H1 (cell line): ENCODE results near the gene CD47. TPM values are rescaled to one million over a fixed set of nuclear protein-coding genes. Genes with fewer than 3 reads are reported as not detected.

Source experiments
- CTCF ChIA-PET: fragments of 300-600 bp; sonication (Branson Sonifier 250); formaldehyde crosslinking; loops from one replicate; lab custom pipeline; 2021; ENCODE audit not compliant: partially characterized antibody; lab: Charles Lee
- POLR2A ChIA-PET: fragments of 300-600 bp; sonication (Branson Sonifier 250); formaldehyde crosslinking; loops from one replicate; lab custom pipeline; 2021; ENCODE audit warnings: inconsistent platforms; ENCODE audit not compliant: partially characterized antibody; lab: Charles Lee
- DNase-seq, 2 experiments: peaks; one replicate each; pipeline versions ENCODE4 v3.0.0 to v3.0.0-alpha.2; 2010 to 2022; ENCODE audit warnings: low spot score in 2 of 2, low read depth in 1 of 2, mixed read lengths in 1 of 2
- FAIRE-seq: peaks from 2 replicates; lab custom pipeline; 2011; peaks lifted over from hg19 to GRCh38; lab: Jason Lieb, UNC
- H2AFZ ChIP-seq: 2 replicates; pipeline ENCODE4 v1.8.1; 2012; ENCODE audit warnings: low read length, inconsistent platforms
- H2AK5ac ChIP-seq: 2 replicates; pipeline ENCODE4 v1.6.1; 2013; ENCODE audit warnings: low read depth, low read length
- H2BK120ac ChIP-seq: replicated peaks from 2 replicates; pipeline ENCODE3; 2013; ENCODE audit warnings: low read depth, low read length, inconsistent platforms
- H2BK12ac ChIP-seq: 2 replicates; pipeline ENCODE4 v1.6.1; 2013; ENCODE audit warnings: low read depth, low read length
- H2BK15ac ChIP-seq: 2 replicates; pipeline ENCODE4 v1.6.1; 2013; ENCODE audit warnings: low read length
- H2BK20ac ChIP-seq: 2 replicates; pipeline ENCODE4 v1.6.1; 2013; ENCODE audit warnings: low read length
- H2BK5ac ChIP-seq: 2 replicates; pipeline ENCODE4 v1.6.1; 2013; ENCODE audit warnings: low read depth, low read length
- H3K14ac ChIP-seq: 2 replicates; pipeline ENCODE4 v1.6.1; 2013; ENCODE audit warnings: inconsistent platforms; ENCODE audit not compliant: insufficient read length
- H3K18ac ChIP-seq: 2 replicates; pipeline ENCODE4 v1.6.1; 2013; ENCODE audit warnings: low read length; ENCODE audit errors: extremely low read depth
- H3K23ac ChIP-seq: 2 replicates; pipeline ENCODE4 v1.6.1; 2013; ENCODE audit warnings: inconsistent platforms; ENCODE audit not compliant: insufficient read length
- H3K23me2 ChIP-seq: 2 replicates; pipeline ENCODE4 v1.6.1; 2013; ENCODE audit warnings: low read depth, low read length
- H3K27ac ChIP-seq: 2 replicates; pipeline ENCODE4 v1.6.1; 2011; ENCODE audit warnings: low read depth, low read length, inconsistent platforms
- H3K27me3 ChIP-seq, 4 experiments: replicated peaks in 1 of 4; 1 replicate in 1 of 4; 2 replicates in 3 of 4; pipeline versions ENCODE4 v1.6.1 to v1.8.1; 2011 to 2013; ENCODE audit warnings: low read length in 3 of 4, mild to moderate bottlenecking in 3 of 4, inconsistent platforms in 2 of 4, mixed read lengths in 2 of 4, moderate library complexity in 1 of 4; ENCODE audit not compliant: control insufficient read depth in 3 of 4, insufficient read depth in 3 of 4; ENCODE audit errors: extremely low read depth in 1 of 4
- H3K36me3 ChIP-seq, 4 experiments: 2 replicates each; pipeline versions ENCODE4 v1.6.1 to v1.8.1; 2011 to 2013; ENCODE audit warnings: mild to moderate bottlenecking in 4 of 4, low read length in 3 of 4, moderate library complexity in 2 of 4, control low read depth in 1 of 4, inconsistent platforms in 1 of 4; ENCODE audit not compliant: insufficient read depth in 4 of 4, control insufficient read depth in 2 of 4
- H3K4ac ChIP-seq: replicated peaks from 2 replicates; pipeline ENCODE3; 2013; ENCODE audit warnings: low read length, low read depth, mixed read lengths, inconsistent platforms; ENCODE audit not compliant: insufficient read length
- H3K4me1 ChIP-seq, 4 experiments: replicated peaks in 1 of 4; 1 replicate in 1 of 4; 2 replicates in 3 of 4; pipeline versions ENCODE4 v1.6.1 to v1.8.1; 2011 to 2013; ENCODE audit warnings: low read length in 3 of 4, inconsistent platforms in 2 of 4, mixed read lengths in 1 of 4; ENCODE audit not compliant: insufficient read depth in 4 of 4, control insufficient read depth in 3 of 4
- H3K4me2 ChIP-seq, 2 experiments: 2 replicates each; pipeline versions ENCODE4 v1.6.1 to v1.8.1; 2011 to 2013; ENCODE audit warnings: low read depth in 2 of 2, low read length in 2 of 2, control low read depth in 1 of 2, inconsistent platforms in 1 of 2, mild to moderate bottlenecking in 1 of 2; ENCODE audit not compliant: insufficient read depth in 1 of 2
- H3K4me3 ChIP-seq, 4 experiments: fragments of 200-600, 300-600 bp in 1 of 4; sonication (generic), shearing (Covaris generic), sonication (Bioruptor Twin) in 1 of 4; 2 replicates each; pipeline versions ENCODE4 v1.5.1 to v1.8.1; 2011 to 2016; ENCODE audit warnings: low read length in 4 of 4, low read depth in 3 of 4, control low read depth in 2 of 4, inconsistent platforms in 2 of 4, mild to moderate bottlenecking in 2 of 4, mixed read lengths in 1 of 4, moderate library complexity in 1 of 4; ENCODE audit not compliant: insufficient read depth in 2 of 4; ENCODE audit errors: extremely low read depth in 1 of 4
- H3K56ac ChIP-seq: replicated peaks from 2 replicates; pipeline ENCODE3; 2013; ENCODE audit warnings: low read depth, mild to moderate bottlenecking, mixed read lengths, low read length, inconsistent platforms; ENCODE audit not compliant: insufficient read length
- H3K79me1 ChIP-seq: 2 replicates; pipeline ENCODE4 v1.6.1; 2013; ENCODE audit warnings: low read depth, low read length, control low read depth
- H3K79me2 ChIP-seq, 2 experiments: 2 replicates each; pipeline versions ENCODE4 v1.6.1 to v1.8.1; 2012 to 2013; ENCODE audit warnings: low read length in 2 of 2, mild to moderate bottlenecking in 2 of 2, inconsistent platforms in 1 of 2; ENCODE audit not compliant: insufficient read depth in 2 of 2, control insufficient read depth in 1 of 2
- H3K9ac ChIP-seq, 4 experiments: replicated peaks in 1 of 4; 1 replicate in 1 of 4; 2 replicates in 3 of 4; pipeline versions ENCODE4 v1.6.1 to v1.8.1; 2011 to 2013; ENCODE audit warnings: low read depth in 3 of 4, low read length in 3 of 4, control low read depth in 2 of 4, mild to moderate bottlenecking in 2 of 4, moderate library complexity in 2 of 4, inconsistent platforms in 1 of 4; ENCODE audit errors: extremely low read depth in 1 of 4
- H3K9me3 ChIP-seq, 2 experiments: 2 replicates each; pipeline versions ENCODE4 v1.6.1 to v1.8.1; 2012 to 2013; ENCODE audit warnings: mild to moderate bottlenecking in 2 of 2, moderate library complexity in 2 of 2, control low read depth in 1 of 2, inconsistent platforms in 1 of 2, low read depth in 1 of 2, low read length in 1 of 2, mixed read lengths in 1 of 2; ENCODE audit not compliant: insufficient read depth in 2 of 2
- H4K20me1 ChIP-seq, 2 experiments: replicated peaks in 1 of 2; 2 replicates each; pipeline versions ENCODE3 to v1.8.1; 2011 to 2013; ENCODE audit warnings: inconsistent platforms in 2 of 2, low read length in 2 of 2, mild to moderate bottlenecking in 1 of 2; ENCODE audit not compliant: insufficient read depth in 2 of 2, control insufficient read depth in 1 of 2
- H4K5ac ChIP-seq: 2 replicates; pipeline ENCODE4 v1.6.1; 2013; ENCODE audit warnings: low read length, low read depth, mixed read lengths, inconsistent platforms; ENCODE audit not compliant: insufficient read length
- H4K8ac ChIP-seq: 2 replicates; pipeline ENCODE4 v1.8.0; 2013; ENCODE audit warnings: mild to moderate bottlenecking, moderate library complexity, low read length, inconsistent platforms; ENCODE audit not compliant: insufficient read depth; ENCODE audit errors: extremely low read depth
- H4K91ac ChIP-seq: replicated peaks from 2 replicates; pipeline ENCODE3; 2013; ENCODE audit warnings: low read length, mixed read lengths, inconsistent platforms; ENCODE audit not compliant: insufficient read length
- EGR1 ChIP-seq: IDR thresholded peaks from 2 replicates; pipeline ENCODE4 v1.6.1; 2011; ENCODE audit warnings: low read depth, low read length, borderline replicate concordance
- EP300 ChIP-seq, 2 experiments: IDR thresholded peaks; 1 replicate in 1 of 2; 2 replicates in 1 of 2; pipeline ENCODE4 v1.6.1; 2011 to 2012; ENCODE audit warnings: low read depth in 2 of 2, low read length in 2 of 2, mild to moderate bottlenecking in 2 of 2, borderline replicate concordance in 1 of 2, inconsistent platforms in 1 of 2, moderate library complexity in 1 of 2
- EZH2 ChIP-seq: fragments of 200-600 bp; sonication (generic); IDR thresholded peaks from 2 replicates; pipeline ENCODE4 v1.7.1; 2012; ENCODE audit warnings: low read depth, mild to moderate bottlenecking, moderate library complexity, low read length, inconsistent platforms; ENCODE audit not compliant: severe bottlenecking
- KDM5A ChIP-seq: fragments of 200-600 bp; IDR thresholded peaks from 2 replicates; pipeline ENCODE4 v1.7.1; 2012; ENCODE audit warnings: mild to moderate bottlenecking, low read length, inconsistent platforms, mixed read lengths
- MAFK ChIP-seq: IDR thresholded peaks from 2 replicates; pipeline ENCODE4 v1.6.1; 2012; ENCODE audit warnings: low read depth, mild to moderate bottlenecking, improper control_type of control experiment, low read length
- PHF8 ChIP-seq: fragments of 200-600 bp; sonication (generic); conservative IDR thresholded peaks from 2 replicates; pipeline ENCODE4 v1.7.1; 2012; ENCODE audit warnings: low read depth, mild to moderate bottlenecking, inconsistent platforms, low read length, moderate library complexity
- POLR2A ChIP-seq, 2 experiments: IDR thresholded peaks; 1 replicate in 1 of 2; 2 replicates in 1 of 2; pipeline ENCODE4 v1.6.1; 2011; ENCODE audit warnings: low read depth in 2 of 2, low read length in 2 of 2, mild to moderate bottlenecking in 2 of 2; ENCODE audit errors: control extremely low read depth in 1 of 2
- POLR2AphosphoS5 ChIP-seq: IDR thresholded peaks from 2 replicates; pipeline ENCODE4 v1.6.1; 2011; ENCODE audit warnings: low read depth, low read length
- RXRA ChIP-seq: IDR thresholded peaks from 2 replicates; pipeline ENCODE4 v1.6.1; 2011; ENCODE audit warnings: low read depth, mild to moderate bottlenecking, low read length, moderate library complexity; ENCODE audit not compliant: insufficient read depth
- SP2 ChIP-seq: IDR thresholded peaks from 2 replicates; pipeline ENCODE4 v1.6.1; 2012; ENCODE audit warnings: mild to moderate bottlenecking, low read length, inconsistent platforms
- SUZ12 ChIP-seq: fragments of 200-600 bp; sonication (generic); IDR thresholded peaks from 2 replicates; pipeline ENCODE4 v1.6.1; 2012; ENCODE audit warnings: mild to moderate bottlenecking, inconsistent platforms, low read length, moderate library complexity, mixed read lengths
- TAF1 ChIP-seq: IDR thresholded peaks from 2 replicates; pipeline ENCODE4 v1.6.1; 2011; ENCODE audit warnings: mild to moderate bottlenecking, low read depth, low read length
- TEAD4 ChIP-seq: IDR thresholded peaks from 2 replicates; pipeline ENCODE4 v1.6.1; 2012; ENCODE audit warnings: low read depth, low read length, inconsistent platforms, mixed read lengths
- whole genome bisulfite sequencing, 2 experiments: shearing (Covaris generic) in 1 of 2; methylation state at CpG; one replicate each; pipeline versions ENCODE4 v1.1.6 to v1.1.7; 2013 to 2015; ENCODE audit warnings: low lambda C conversion rate in 2 of 2, mixed read lengths in 2 of 2, inconsistent platforms in 1 of 2, low coverage in 1 of 2, missing lambda C conversion rate in 1 of 2; ENCODE audit not compliant: insufficient replicate concordance in 2 of 2, insufficient coverage in 1 of 2, insufficient read length in 1 of 2; ENCODE audit errors: extremely low coverage in 1 of 2, missing lambda C conversion rate in 1 of 2; 5-methylcytosine and 5-hydroxymethylcytosine counted together
- polyA plus RNA-seq, 7 experiments: library from polyadenylated mRNA; depleted of rRNA in 3 of 7; stranded (reverse) in 5 of 7; unstranded in 2 of 7; fragments of >200 nt in 5 of 7; fragments of 200-250 nt in 2 of 7; gene quantifications; 1 replicate in 5 of 7; 2 replicates in 1 of 7; 4 replicates in 1 of 7; pipeline versions ENCODE4 v1.2.1 to v1.2.3, GENCODE V29; 2011 to 2013; ENCODE audit warnings: missing spikeins in 2 of 7, mixed read lengths in 2 of 7
- total RNA-seq: library from RNA; stranded (reverse); fragmentation: NEBNext Ultra II Directional; extraction: Animal tissue kit (Norgen Biotek cat#: 25700); gene quantifications from 2 replicates; pipeline ENCODE4 v1.2.1, GENCODE V29; 2021

Gene CD47
- total and polyA plus RNA-seq, 2 of the 8 experiments (the other 6 are each of a cell fraction or from before 2014, with no cell fraction given), result 14.4 to 19.3 TPM

DNA sequence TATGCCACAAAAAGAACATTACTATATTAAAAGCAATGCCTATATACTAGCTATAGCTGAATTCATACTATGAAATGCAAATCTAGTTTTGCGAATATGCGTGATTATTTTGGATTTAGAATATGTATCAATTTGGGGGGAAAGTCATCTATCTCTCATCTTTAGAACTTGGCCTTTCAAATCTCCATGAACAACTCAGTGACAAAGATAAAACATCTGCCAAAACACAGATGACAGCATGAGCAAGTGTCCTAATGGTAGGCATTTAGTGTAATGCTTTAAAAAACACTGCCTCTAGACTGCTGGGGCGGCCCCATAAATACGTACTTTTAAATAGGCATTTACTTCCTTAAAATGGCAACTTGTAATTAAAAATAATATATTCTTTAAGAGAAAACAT lies 2.7 kb downstream of the CD47 start:
- H3K27me3 ChIP-seq, result peaks cover 10 to 19% (median 15%) of the 10 kb centered on the region in 4 experiments
- no peak overlapping the region for H3K56ac ChIP-seq
- no peaks in the 10 kb centered on the region for H3K79me1 ChIP-seq
- DNase-seq (no peak), FAIRE-seq (no peak)
- CTCF ChIA-PET, result no interaction called here
- no peak overlapping the region for H2BK120ac ChIP-seq
- no peak for TF ChIP-seq POLR2AphosphoS5
- no peak for TF ChIP-seq SP2
- TF ChIP-seq SUZ12, result no peak
- TF ChIP-seq EP300 (IDR thresholded peaks at IDR 0.05; ENCODE audit: borderline replicate concordance in 1 of 2, low read depth in 2 of 2, low read length in 2 of 2), result no peak
- TF ChIP-seq TEAD4, result no peak
- no peak for TF ChIP-seq MAFK
- no peak for TF ChIP-seq RXRA
- no peak for TF ChIP-seq POLR2A (IDR thresholded peaks at IDR 0.05; ENCODE audit: control extremely low read depth in 1 of 2, low read depth in 2 of 2, low read length in 2 of 2)
- no peak for TF ChIP-seq TAF1
- no peak for TF ChIP-seq KDM5A
- no peak for TF ChIP-seq PHF8
- no peak for TF ChIP-seq EGR1
- no peak for TF ChIP-seq EZH2
- no peak overlapping the region for H3K14ac ChIP-seq
- peaks cover 0 to 4% of the 10 kb centered on the region in 2 experiments; a peak in 1 of 4 replicates for H3K9me3 ChIP-seq
- no peak overlapping the region for H3K27ac ChIP-seq
- H2BK20ac ChIP-seq, result no peak overlapping the region
- H3K4me1 ChIP-seq, result peaks cover 0 to 3% (median 0%) of the 10 kb centered on the region in 4 experiments; a peak in 2 of 7 replicates
- peaks cover 0 to 4% of the 10 kb centered on the region in 2 experiments; a peak in 1 of 4 replicates for H3K79me2 ChIP-seq
- H3K23me2 ChIP-seq, result peaks cover 10% of the 10 kb centered on the region; the same call in 1 of the 2 replicates
- WGBS, 2 experiments, result 96% methylated on average over 4 of the region's 4 CpGs; no CpG with 5 or more reads in 1 of the 2 experiments
- no peaks in the 10 kb centered on the region for H3K36me3 ChIP-seq
- POLR2A ChIA-PET, result no interaction called here
- no peak overlapping the region for H3K4me2 ChIP-seq
- no peak overlapping the region for H3K18ac ChIP-seq
- no peak overlapping the region for H4K91ac ChIP-seq
- H2AK5ac ChIP-seq, result no peak overlapping the region
- no peak overlapping the region for H2BK5ac ChIP-seq
- H3K4me3 ChIP-seq, result no peak overlapping the region
- H3K23ac ChIP-seq, result no peak overlapping the region
- no peak overlapping the region for H3K4ac ChIP-seq
- H2BK12ac ChIP-seq, result no peak overlapping the region
- no peak overlapping the region for H3K9ac ChIP-seq
- H2AFZ ChIP-seq, result no peak overlapping the region
- H4K20me1 ChIP-seq, result peaks cover 0 to 1% of the 10 kb centered on the region in 2 experiments
- H2BK15ac ChIP-seq, result no peak overlapping the region
- H4K8ac ChIP-seq, result no peak overlapping the region
- H4K5ac ChIP-seq, result no peak overlapping the region
